Vagina (tissue), 2 donors: ENCODE measurements around the gene LRRC10B.

Experiments
- CTCF ChIP-seq, 3 experiments: fragments of 450-650 bp in 2 of 3; fragments of 200-600 bp in 1 of 3; sonication (generic) in 1 of 3; IDR thresholded peaks; one replicate each; pipeline ENCODE4 v1.5.1; 2017 to 2019; ENCODE audit warnings: antibody characterized with exemption in 3 of 3, mild to moderate bottlenecking in 2 of 3, moderate library complexity in 2 of 3
- POLR2A ChIP-seq, 2 donors: fragments of 450-650 bp; IDR thresholded peaks; one replicate each; pipeline ENCODE4 v1.6.1; 2017; ENCODE audit warnings: antibody characterized with exemption in 2 of 2, mild to moderate bottlenecking in 2 of 2, moderate library complexity in 2 of 2
- POLR2AphosphoS5 ChIP-seq, 2 donors: sonication (generic); formaldehyde crosslinking; IDR thresholded peaks; one replicate each; pipeline ENCODE4 v1.9.0; 2017; ENCODE audit warnings: antibody characterized with exemption in 2 of 2, mild to moderate bottlenecking in 2 of 2, low read depth in 1 of 2; ENCODE audit not compliant: insufficient read depth in 1 of 2

DNA sequence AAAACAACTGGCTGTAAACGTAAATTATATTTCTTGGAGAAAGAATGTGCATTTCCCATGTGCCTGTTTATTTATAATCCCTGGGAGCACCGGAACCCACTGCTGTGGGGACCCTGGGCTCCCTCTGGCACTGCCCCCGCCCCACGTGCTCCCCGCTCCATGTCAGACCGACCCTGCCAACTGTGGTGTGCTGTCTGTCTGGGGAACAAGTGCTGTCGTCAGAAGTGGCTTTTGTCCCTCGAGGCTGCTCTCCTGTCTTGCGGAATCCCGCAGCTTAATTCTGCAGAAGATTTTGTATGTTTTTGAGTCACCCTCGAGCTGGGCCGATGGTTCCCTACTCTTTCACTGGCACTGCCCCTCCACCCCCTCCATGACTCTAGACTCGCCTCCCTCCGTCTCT is 2.4 kb downstream of the LRRC10B start:
- TF ChIP-seq POLR2A (IDR thresholded peaks at IDR 0.05) (no peak), CTCF (IDR thresholded peaks at IDR 0.05) (no peak), POLR2AphosphoS5 (IDR thresholded peaks at IDR 0.05; ENCODE audit: insufficient read depth in 1 of 2, low read depth in 1 of 2) (peak in 1 of 2 donors; percentile 51)
